ENCODE results near the gene KRABD2.
"Not testable (repeated sequence)": the region's sequence is repeated elsewhere in the genome, so short reads cannot be mapped to it uniquely, and the experiment has no call there.

KRABD2 gene

GRCh38 chr17:8402921-8403536 lies 26.5 kb upstream of the KRABD2 start:
- Mint-ChIP-seq H3K4me3 (no peak overlapping the region), H3K36me3 (ENCODE audit: low read depth) (no peaks in the 10 kb centered on the region), H3K9me3 (no peaks in the 10 kb centered on the region), H3K4me1 (ENCODE audit: low read depth) (no peaks in the 10 kb centered on the region), H3K27ac (no peak overlapping the region), H3K27me3 (ENCODE audit: low read depth) (peaks cover 14% of the 10 kb centered on the region)

GRCh38 chr17:8401107-8401506 lies 24.6 kb upstream of the KRABD2 start:
- peaks cover 19% of the 10 kb centered on the region for H3K27me3 Mint-ChIP-seq (ENCODE audit: low read depth)
- no peaks in the 10 kb centered on the region for H3K9me3 Mint-ChIP-seq
- no peaks in the 10 kb centered on the region for H3K4me1 Mint-ChIP-seq (ENCODE audit: low read depth)
- H3K4me3 Mint-ChIP-seq, result no peak overlapping the region
- H3K27ac Mint-ChIP-seq, result no peak overlapping the region
- H3K36me3 Mint-ChIP-seq (ENCODE audit: low read depth), result no peaks in the 10 kb centered on the region

- Mint-ChIP-seq H3K27me3 (ENCODE audit: low read depth) (peaks cover 27% of the 10 kb centered on the region), H3K4me1 (ENCODE audit: low read depth) (peaks cover under 1% of the 10 kb centered on the region), H3K4me3 (no peak overlapping the region), H3K27ac (no peak overlapping the region), H3K9me3 (no peaks in the 10 kb centered on the region), H3K36me3 (ENCODE audit: low read depth) (no peaks in the 10 kb centered on the region)
Measured at GRCh38 chr17:8398980-8399379, 22.5 kb upstream of the KRABD2 start.

GRCh38 chr17:8397636-8398035 lies 21.1 kb upstream of the KRABD2 start, which contains the start of gene RNF222:
Gene RNF222, minus strand, starts transcription at chr17:8397827. Its CDS starts 4,366 bp downstream, at chr17:8393461.
- Mint-ChIP-seq H3K27ac (no peak within 1 kb of the TSS), H3K9me3 (no peaks in the 10 kb centered on the region), H3K36me3 (ENCODE audit: low read depth) (no peaks in the 10 kb centered on the region), H3K4me1 (ENCODE audit: low read depth) (peaks cover 7% of the 10 kb centered on the region), H3K27me3 (ENCODE audit: low read depth) (peaks cover 27% of the 10 kb centered on the region), H3K4me3 (no peak within 1 kb of the TSS)

GRCh38 chr17:8394497-8394896 lies 18.0 kb upstream of the KRABD2 start:
- not testable (repeated sequence) for H3K36me3 Mint-ChIP-seq (ENCODE audit: low read depth)

GRCh38 chr17:8393470-8394231 lies 17.1 kb upstream of the KRABD2 start:
- Mint-ChIP-seq H3K4me3 (no peak overlapping the region), H3K36me3 (ENCODE audit: low read depth) (no peaks in the 10 kb centered on the region), H3K27me3 (ENCODE audit: low read depth) (peaks cover 22% of the 10 kb centered on the region), H3K9me3 (no peaks in the 10 kb centered on the region), H3K27ac (peak overlapping the region; percentile 93), H3K4me1 (ENCODE audit: low read depth) (peaks cover 7% of the 10 kb centered on the region)

More at GRCh38 chr17:8394497-8394896, 18.0 kb upstream of the KRABD2 start:
- H3K27ac Mint-ChIP-seq; H3K4me1 Mint-ChIP-seq (ENCODE audit: low read depth); H3K4me3 Mint-ChIP-seq; H3K9me3 Mint-ChIP-seq: not testable (repeated sequence)
- H3K27me3 Mint-ChIP-seq (ENCODE audit: low read depth), result peaks cover 22% of the 10 kb centered on the region

- Mint-ChIP-seq H3K4me3 (no peak overlapping the region), H3K9me3 (no peaks in the 10 kb centered on the region), H3K4me1 (ENCODE audit: low read depth) (peaks cover 7% of the 10 kb centered on the region), H3K27me3 (ENCODE audit: low read depth) (peaks cover 15% of the 10 kb centered on the region), H3K27ac (peak overlapping the region; percentile 93), H3K36me3 (ENCODE audit: low read depth) (no peaks in the 10 kb centered on the region)
Measured at GRCh38 chr17:8392674-8393469, 16.4 kb upstream of the KRABD2 start.

GRCh38 chr17:8392274-8392673 lies 15.8 kb upstream of the KRABD2 start:
- Mint-ChIP-seq H3K27me3 (ENCODE audit: low read depth) (peaks cover 9% of the 10 kb centered on the region), H3K4me1 (ENCODE audit: low read depth) (peaks cover 7% of the 10 kb centered on the region), H3K36me3 (ENCODE audit: low read depth) (no peaks in the 10 kb centered on the region), H3K27ac (no peak overlapping the region), H3K9me3 (no peaks in the 10 kb centered on the region), H3K4me3 (no peak overlapping the region)

- H3K36me3 Mint-ChIP-seq (ENCODE audit: low read depth), result no peaks in the 10 kb centered on the region
- H3K4me3 Mint-ChIP-seq, result no peak overlapping the region
- H3K4me1 Mint-ChIP-seq (ENCODE audit: low read depth), result peaks cover 9% of the 10 kb centered on the region
- no peaks in the 10 kb centered on the region for H3K9me3 Mint-ChIP-seq
- H3K27ac Mint-ChIP-seq, result no peak overlapping the region
- peaks cover 9% of the 10 kb centered on the region for H3K27me3 Mint-ChIP-seq (ENCODE audit: low read depth)
Measured at GRCh38 chr17:8391711-8392110, 15.2 kb upstream of the KRABD2 start.

- Mint-ChIP-seq H3K27ac (no peak overlapping the region), H3K27me3 (ENCODE audit: low read depth) (no peaks in the 10 kb centered on the region), H3K4me3 (no peak overlapping the region), H3K9me3 (no peaks in the 10 kb centered on the region), H3K4me1 (ENCODE audit: low read depth) (peaks cover 17% of the 10 kb centered on the region), H3K36me3 (ENCODE audit: low read depth) (peaks cover under 1% of the 10 kb centered on the region)
Measured at GRCh38 chr17:8387914-8388651, 11.6 kb upstream of the KRABD2 start.

GRCh38 chr17:8386841-8387240 lies 10.3 kb upstream of the KRABD2 start:
- Mint-ChIP-seq H3K27ac (no peak overlapping the region), H3K9me3 (no peaks in the 10 kb centered on the region), H3K27me3 (ENCODE audit: low read depth) (no peaks in the 10 kb centered on the region), H3K36me3 (ENCODE audit: low read depth) (peaks cover 12% of the 10 kb centered on the region), H3K4me3 (peak overlapping the region; percentile 2), H3K4me1 (ENCODE audit: low read depth) (peaks cover 27% of the 10 kb centered on the region)

- peaks cover 38% of the 10 kb centered on the region for H3K4me1 Mint-ChIP-seq (ENCODE audit: low read depth)
Measured at GRCh38 chr17:8384801-8385378, 8.4 kb upstream of the KRABD2 start.

GRCh38 chr17:8383143-8383822 lies 6.8 kb upstream of the KRABD2 start, which contains the start of gene RPL26:
Gene RPL26, minus strand, starts transcription at chr17:8383193. Its CDS starts 883 bp downstream, at chr17:8382310.
- Mint-ChIP-seq H3K4me1 (ENCODE audit: low read depth) (peaks cover 48% of the 10 kb centered on the region), H3K4me3 (peak within 1 kb of the TSS; percentile 94), H3K27ac (peak within 1 kb of the TSS; percentile 93), H3K9me3 (no peaks in the 10 kb centered on the region), H3K27me3 (ENCODE audit: low read depth) (no peaks in the 10 kb centered on the region), H3K36me3 (ENCODE audit: low read depth) (peaks cover 40% of the 10 kb centered on the region)

More at GRCh38 chr17:8384801-8385378, 8.4 kb upstream of the KRABD2 start:
- Mint-ChIP-seq H3K27ac (no peak overlapping the region), H3K36me3 (ENCODE audit: low read depth) (peaks cover 28% of the 10 kb centered on the region), H3K9me3 (no peaks in the 10 kb centered on the region), H3K27me3 (ENCODE audit: low read depth) (no peaks in the 10 kb centered on the region), H3K4me3 (peak overlapping the region; percentile 94)
